ENCODE measurements around the gene PTPRF.

PTPRF gene

GRCh38 chr1:43602990-43603389 lies 72.3 kb downstream of the PTPRF start:
- H3K36me3 ChIP-seq (ENCODE audit: control insufficient read depth, low read depth, low read length): peaks cover 43% of the 10 kb centered on the region

GRCh38 chr1:43604192-43604591 lies 73.5 kb downstream of the PTPRF start:
- H3K9ac ChIP-seq (ENCODE audit: low read length): no peak overlapping the region
- H3K36me3 ChIP-seq (ENCODE audit: control insufficient read depth, low read depth, low read length): peaks cover 55% of the 10 kb centered on the region
- H3K9me3 ChIP-seq (ENCODE audit: control insufficient read depth, low read depth, low read length): no peaks in the 10 kb centered on the region
- no peaks in the 10 kb centered on the region for H3K4me1 ChIP-seq (ENCODE audit: control insufficient read depth, low read depth, low read length)
- no peak overlapping the region for H3K4me3 ChIP-seq (ENCODE audit: low read length)
- no peak overlapping the region for H3K27ac ChIP-seq (ENCODE audit: low read length)
- H3K27me3 ChIP-seq (ENCODE audit: control insufficient read depth, insufficient read depth, low read length): no peaks in the 10 kb centered on the region

More at GRCh38 chr1:43602990-43603389, 72.3 kb downstream of the PTPRF start:
- H3K4me3 ChIP-seq (ENCODE audit: low read length): no peak overlapping the region
- no peaks in the 10 kb centered on the region for H3K27me3 ChIP-seq (ENCODE audit: control insufficient read depth, insufficient read depth, low read length)
- no peaks in the 10 kb centered on the region for H3K9me3 ChIP-seq (ENCODE audit: control insufficient read depth, low read depth, low read length)
- H3K4me1 ChIP-seq (ENCODE audit: control insufficient read depth, low read depth, low read length): no peaks in the 10 kb centered on the region
- no peak overlapping the region for H3K9ac ChIP-seq (ENCODE audit: low read length)
- H3K27ac ChIP-seq (ENCODE audit: low read length): no peak overlapping the region

GRCh38 chr1:43605157-43605556 lies 74.5 kb downstream of the PTPRF start:
- H3K36me3 ChIP-seq (ENCODE audit: control insufficient read depth, low read depth, low read length): peaks cover 61% of the 10 kb centered on the region
- no peaks in the 10 kb centered on the region for H3K4me1 ChIP-seq (ENCODE audit: control insufficient read depth, low read depth, low read length)
- no peaks in the 10 kb centered on the region for H3K9me3 ChIP-seq (ENCODE audit: control insufficient read depth, low read depth, low read length)
- no peaks in the 10 kb centered on the region for H3K27me3 ChIP-seq (ENCODE audit: control insufficient read depth, insufficient read depth, low read length)
- H3K4me3 ChIP-seq (ENCODE audit: low read length): no peak overlapping the region
- H3K9ac ChIP-seq (ENCODE audit: low read length): no peak overlapping the region
- no peak overlapping the region for H3K27ac ChIP-seq (ENCODE audit: low read length)

GRCh38 chr1:43605766-43606165 lies 75.1 kb downstream of the PTPRF start:
- Histone ChIP-seq H3K27ac (ENCODE audit: low read length) (no peak overlapping the region), H3K9me3 (ENCODE audit: control insufficient read depth, low read depth, low read length) (no peaks in the 10 kb centered on the region), H3K9ac (ENCODE audit: low read length) (no peak overlapping the region), H3K36me3 (ENCODE audit: control insufficient read depth, low read depth, low read length) (peaks cover 64% of the 10 kb centered on the region), H3K4me1 (ENCODE audit: control insufficient read depth, low read depth, low read length) (no peaks in the 10 kb centered on the region), H3K4me3 (ENCODE audit: low read length) (no peak overlapping the region), H3K27me3 (ENCODE audit: control insufficient read depth, insufficient read depth, low read length) (no peaks in the 10 kb centered on the region)

- no peak overlapping the region for H3K9ac ChIP-seq (ENCODE audit: low read length)
- H3K36me3 ChIP-seq (ENCODE audit: control insufficient read depth, low read depth, low read length): peaks cover 71% of the 10 kb centered on the region
- no peaks in the 10 kb centered on the region for H3K9me3 ChIP-seq (ENCODE audit: control insufficient read depth, low read depth, low read length)
- no peaks in the 10 kb centered on the region for H3K4me1 ChIP-seq (ENCODE audit: control insufficient read depth, low read depth, low read length)
- no peaks in the 10 kb centered on the region for H3K27me3 ChIP-seq (ENCODE audit: control insufficient read depth, insufficient read depth, low read length)
- H3K27ac ChIP-seq (ENCODE audit: low read length): no peak overlapping the region
- no peak overlapping the region for H3K4me3 ChIP-seq (ENCODE audit: low read length)
Measured at GRCh38 chr1:43606624-43607023, 75.9 kb downstream of the PTPRF start.

- Histone ChIP-seq H3K9ac (ENCODE audit: low read length) (no peak overlapping the region), H3K27me3 (ENCODE audit: control insufficient read depth, insufficient read depth, low read length) (no peaks in the 10 kb centered on the region), H3K9me3 (ENCODE audit: control insufficient read depth, low read depth, low read length) (no peaks in the 10 kb centered on the region), H3K36me3 (ENCODE audit: control insufficient read depth, low read depth, low read length) (peaks cover 79% of the 10 kb centered on the region), H3K4me3 (ENCODE audit: low read length) (no peak overlapping the region), H3K27ac (ENCODE audit: low read length) (no peak overlapping the region), H3K4me1 (ENCODE audit: control insufficient read depth, low read depth, low read length) (no peaks in the 10 kb centered on the region)
Measured at GRCh38 chr1:43608827-43609226, 78.1 kb downstream of the PTPRF start.

GRCh38 chr1:43610339-43610738 lies 79.7 kb downstream of the PTPRF start:
- Histone ChIP-seq H3K9me3 (ENCODE audit: control insufficient read depth, low read depth, low read length) (no peaks in the 10 kb centered on the region), H3K4me3 (ENCODE audit: low read length) (no peak overlapping the region), H3K27me3 (ENCODE audit: control insufficient read depth, insufficient read depth, low read length) (no peaks in the 10 kb centered on the region), H3K4me1 (ENCODE audit: control insufficient read depth, low read depth, low read length) (no peaks in the 10 kb centered on the region), H3K27ac (ENCODE audit: low read length) (no peak overlapping the region), H3K36me3 (ENCODE audit: control insufficient read depth, low read depth, low read length) (peaks cover 67% of the 10 kb centered on the region), H3K9ac (ENCODE audit: low read length) (no peak overlapping the region)

GRCh38 chr1:43611950-43612349 lies 81.3 kb downstream of the PTPRF start:
- Histone ChIP-seq H3K4me3 (ENCODE audit: low read length) (no peak overlapping the region), H3K4me1 (ENCODE audit: control insufficient read depth, low read depth, low read length) (no peaks in the 10 kb centered on the region), H3K27me3 (ENCODE audit: control insufficient read depth, insufficient read depth, low read length) (no peaks in the 10 kb centered on the region), H3K9ac (ENCODE audit: low read length) (no peak overlapping the region), H3K36me3 (ENCODE audit: control insufficient read depth, low read depth, low read length) (peaks cover 62% of the 10 kb centered on the region), H3K27ac (ENCODE audit: low read length) (no peak overlapping the region), H3K9me3 (ENCODE audit: control insufficient read depth, low read depth, low read length) (no peaks in the 10 kb centered on the region)

- Histone ChIP-seq H3K4me1 (ENCODE audit: control insufficient read depth, low read depth, low read length) (no peaks in the 10 kb centered on the region), H3K36me3 (ENCODE audit: control insufficient read depth, low read depth, low read length) (peaks cover 62% of the 10 kb centered on the region), H3K9ac (ENCODE audit: low read length) (no peak overlapping the region), H3K27me3 (ENCODE audit: control insufficient read depth, insufficient read depth, low read length) (no peaks in the 10 kb centered on the region), H3K4me3 (ENCODE audit: low read length) (no peak overlapping the region), H3K27ac (ENCODE audit: low read length) (no peak overlapping the region), H3K9me3 (ENCODE audit: control insufficient read depth, low read depth, low read length) (no peaks in the 10 kb centered on the region)
Measured at GRCh38 chr1:43612406-43612805, 81.7 kb downstream of the PTPRF start.

GRCh38 chr1:43613075-43613942 lies 82.6 kb downstream of the PTPRF start:
- no peaks in the 10 kb centered on the region for H3K9me3 ChIP-seq (ENCODE audit: control insufficient read depth, low read depth, low read length)
- H3K36me3 ChIP-seq (ENCODE audit: control insufficient read depth, low read depth, low read length): peaks cover 64% of the 10 kb centered on the region
- no peak overlapping the region for H3K4me3 ChIP-seq (ENCODE audit: low read length)
- H3K27me3 ChIP-seq (ENCODE audit: control insufficient read depth, insufficient read depth, low read length): no peaks in the 10 kb centered on the region
- no peaks in the 10 kb centered on the region for H3K4me1 ChIP-seq (ENCODE audit: control insufficient read depth, low read depth, low read length)
- H3K9ac ChIP-seq (ENCODE audit: low read length): no peak overlapping the region
- H3K27ac ChIP-seq (ENCODE audit: low read length): no peak overlapping the region

- peaks cover 61% of the 10 kb centered on the region for H3K36me3 ChIP-seq (ENCODE audit: control insufficient read depth, low read depth, low read length)
- H3K4me1 ChIP-seq (ENCODE audit: control insufficient read depth, low read depth, low read length): no peaks in the 10 kb centered on the region
Measured at GRCh38 chr1:43614211-43614610, 83.5 kb downstream of the PTPRF start.

GRCh38 chr1:43614891-43615290 lies 84.2 kb downstream of the PTPRF start:
- no peak overlapping the region for H3K27ac ChIP-seq (ENCODE audit: low read length)
- H3K9me3 ChIP-seq (ENCODE audit: control insufficient read depth, low read depth, low read length): no peaks in the 10 kb centered on the region
- H3K4me1 ChIP-seq (ENCODE audit: control insufficient read depth, low read depth, low read length): no peaks in the 10 kb centered on the region
- no peaks in the 10 kb centered on the region for H3K27me3 ChIP-seq (ENCODE audit: control insufficient read depth, insufficient read depth, low read length)
- H3K4me3 ChIP-seq (ENCODE audit: low read length): no peak overlapping the region
- H3K36me3 ChIP-seq (ENCODE audit: control insufficient read depth, low read depth, low read length): peaks cover 61% of the 10 kb centered on the region
- H3K9ac ChIP-seq (ENCODE audit: low read length): no peak overlapping the region

More at GRCh38 chr1:43614211-43614610, 83.5 kb downstream of the PTPRF start:
- no peak overlapping the region for H3K27ac ChIP-seq (ENCODE audit: low read length)
- H3K9me3 ChIP-seq (ENCODE audit: control insufficient read depth, low read depth, low read length): no peaks in the 10 kb centered on the region
- no peaks in the 10 kb centered on the region for H3K27me3 ChIP-seq (ENCODE audit: control insufficient read depth, insufficient read depth, low read length)
- H3K4me3 ChIP-seq (ENCODE audit: low read length): no peak overlapping the region
- H3K9ac ChIP-seq (ENCODE audit: low read length): no peak overlapping the region

Data from iPS-18a (cell line).